Activated CD8-positive, alpha-beta memory T cell treated with anti-CD3 and anti-CD28 coated beads for 24 hours (primary cell): Measurements from ENCODE around the gene USH1G.

Experiments
- DNase-seq: peaks from one replicate; pipeline ENCODE4 v3.0.0-alpha.2; 2020

Gene USH1G

DNA sequence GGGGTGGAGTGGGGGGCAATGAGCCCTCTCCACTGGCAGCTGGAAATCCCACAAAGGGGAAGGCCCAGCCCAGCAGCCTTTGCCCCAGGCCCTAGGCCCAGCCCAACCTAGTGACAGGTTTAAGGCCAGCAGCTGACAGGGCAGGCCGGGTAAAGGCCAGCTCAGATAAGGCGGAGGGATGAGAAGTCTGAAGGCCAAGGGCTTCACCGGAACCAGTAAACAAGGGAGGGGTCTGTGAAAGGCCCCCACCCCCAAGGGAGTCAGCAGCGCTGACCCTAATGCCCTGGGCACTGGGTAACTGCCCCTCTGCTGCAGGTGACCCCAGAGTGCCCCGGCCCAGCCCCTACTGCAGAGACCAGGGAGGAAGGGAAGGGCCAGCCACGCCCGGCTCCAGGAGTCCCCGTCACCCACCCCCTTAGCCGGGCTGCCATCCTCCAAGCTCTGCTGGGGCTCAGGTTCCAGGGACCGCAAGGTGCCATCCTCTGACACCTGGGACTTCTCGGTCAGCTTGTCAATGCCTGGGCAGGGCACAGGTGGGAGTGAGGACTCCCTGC is 30.2 kb upstream of the USH1G start:
- DNase-seq = no peak

DNA sequence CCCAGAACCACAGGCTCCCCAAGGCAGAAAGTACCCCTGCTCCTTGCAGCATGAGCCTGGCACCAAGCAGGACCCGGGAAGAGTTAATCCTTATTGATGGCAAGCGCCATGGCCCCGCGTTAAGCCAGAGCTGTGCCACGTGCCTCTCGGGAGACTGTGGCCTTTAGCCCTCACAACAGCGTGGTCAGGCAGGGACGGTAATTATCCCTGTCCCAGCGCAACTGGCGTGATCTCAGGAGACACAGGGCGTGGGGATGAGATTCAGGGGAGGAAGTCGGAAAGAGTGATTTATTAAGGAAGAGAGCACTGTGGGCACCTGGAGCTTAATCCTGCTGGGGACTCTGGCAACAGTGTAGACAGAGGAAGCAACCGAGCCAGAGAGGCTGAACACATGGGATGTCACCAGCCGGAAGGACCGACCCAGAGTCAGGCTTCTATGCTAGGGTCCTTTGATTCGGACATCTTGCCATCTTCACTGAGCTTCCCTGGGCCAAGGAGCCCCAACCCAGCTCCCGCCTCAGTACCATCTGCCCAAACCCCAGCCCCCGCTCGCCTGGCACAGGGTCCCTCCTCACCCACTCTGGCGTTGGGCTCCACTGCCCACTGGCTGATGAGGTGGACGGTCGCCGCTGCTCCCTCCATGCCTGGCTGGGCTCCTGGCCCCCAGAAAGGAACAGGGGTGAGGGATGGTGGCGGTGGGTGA is 29.5 kb upstream of the USH1G start:
- DNase-seq = no peak

DNA sequence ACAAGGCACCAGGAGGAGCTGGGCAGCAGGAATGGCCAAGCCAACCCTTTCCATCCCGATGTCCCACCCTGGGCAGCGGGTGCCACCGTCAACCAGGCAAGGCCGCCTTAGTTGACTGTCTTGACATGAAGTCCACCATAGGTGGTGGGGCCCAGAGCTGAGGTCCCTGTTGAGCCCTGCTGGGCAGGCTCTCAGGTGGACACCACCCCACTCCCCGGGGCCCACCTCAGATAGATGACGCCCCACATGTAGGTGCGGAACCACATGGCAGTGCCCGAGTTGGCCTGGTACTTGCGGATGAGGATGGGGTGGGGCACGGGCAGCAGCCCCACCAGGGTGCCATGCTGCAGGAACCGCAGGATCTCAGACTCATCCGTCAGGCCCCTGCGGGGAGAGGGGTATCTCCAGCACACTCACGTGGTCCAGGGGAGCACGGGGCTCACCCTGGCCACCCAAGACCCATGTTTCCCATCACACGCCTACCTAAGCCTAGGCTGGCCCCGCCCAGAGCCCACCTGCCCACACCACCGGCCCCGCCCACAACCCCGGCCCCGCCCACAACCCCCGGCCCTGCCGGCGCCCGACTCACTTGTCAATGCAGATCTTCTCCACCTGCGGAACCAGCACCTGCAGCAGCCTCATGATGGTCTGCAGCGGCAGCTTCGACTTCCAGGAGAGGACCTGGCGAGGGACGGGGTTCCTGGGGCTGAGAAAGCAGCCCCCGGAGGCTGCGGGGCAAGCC is 28.8 kb upstream of the USH1G start:
- DNase-seq = no peak

DNA sequence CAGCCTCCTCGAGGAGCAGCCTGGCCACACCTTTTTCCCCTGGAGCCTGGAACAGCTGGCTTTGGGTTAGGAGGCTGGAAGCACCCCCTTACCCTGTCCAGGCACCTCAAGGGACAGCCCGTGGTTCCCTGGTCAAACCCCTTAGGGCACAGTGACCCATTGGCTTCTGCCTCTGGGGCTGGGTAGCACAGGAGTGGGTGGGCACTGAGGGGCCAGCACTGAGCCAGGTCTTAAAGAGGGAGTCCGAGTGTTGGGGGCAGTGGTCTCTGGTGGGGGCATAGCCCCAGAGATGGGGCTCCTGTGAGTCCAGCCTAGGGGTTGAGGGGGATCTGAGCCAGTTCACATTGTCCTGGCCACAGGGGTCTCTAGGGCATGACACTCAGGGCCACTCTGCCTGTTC is 28.0 kb upstream of the USH1G start:
- DNase-seq = no peak

DNA sequence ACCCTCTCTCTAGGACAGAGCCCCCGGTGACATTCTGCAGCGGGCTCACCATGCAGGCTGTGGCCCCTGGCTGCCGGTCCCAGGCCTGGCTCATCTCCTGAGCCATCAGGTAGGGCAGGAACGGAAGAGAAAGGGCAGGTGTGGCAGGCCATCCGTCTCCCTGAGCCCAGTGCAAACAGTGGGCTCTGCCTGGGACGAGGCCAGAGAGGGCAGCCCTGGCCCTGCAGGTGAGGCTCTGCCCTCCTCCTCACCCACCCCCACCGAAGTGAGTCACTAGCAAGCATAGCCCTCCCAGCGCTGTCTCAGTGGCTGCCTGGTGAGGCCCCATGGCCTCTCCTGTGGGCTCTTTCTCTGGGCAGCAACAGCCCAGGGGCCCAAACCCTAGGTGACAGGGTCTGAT is 27.2 kb upstream of the USH1G start:
- no peak for DNase-seq

DNA sequence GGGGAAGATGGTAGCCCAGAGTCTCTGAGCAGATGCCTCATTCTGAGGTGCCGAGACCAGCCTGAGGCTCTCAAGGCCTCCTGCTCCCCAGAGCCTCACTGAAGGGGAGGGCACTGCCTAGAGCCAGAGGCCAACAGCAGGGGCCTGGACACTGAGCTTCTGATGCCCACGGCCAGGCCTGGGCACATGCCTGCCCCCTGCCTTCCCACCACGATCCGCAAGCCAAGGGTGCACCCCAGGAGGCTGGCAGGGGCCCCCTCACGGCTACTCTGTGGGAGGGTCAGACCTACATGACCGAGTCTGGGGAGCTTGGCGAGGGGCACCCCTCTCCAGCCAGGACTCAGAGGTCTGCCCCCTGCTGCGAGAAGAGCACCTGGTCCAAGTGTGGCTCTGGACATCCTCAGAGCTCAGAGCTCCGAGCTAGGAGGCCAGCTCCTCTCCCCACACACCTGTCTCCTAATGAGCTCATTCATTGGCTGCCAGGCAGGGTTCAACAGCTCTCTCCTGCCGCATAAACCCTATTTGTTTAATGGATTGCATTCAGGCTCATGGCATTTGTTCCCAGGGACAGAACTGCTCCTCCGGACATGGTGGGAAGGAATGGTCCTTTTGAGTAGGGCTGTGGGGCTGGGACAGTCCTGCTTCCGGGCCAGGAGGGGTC is 26.5 kb upstream of the USH1G start:
- DNase-seq = no peak

DNA sequence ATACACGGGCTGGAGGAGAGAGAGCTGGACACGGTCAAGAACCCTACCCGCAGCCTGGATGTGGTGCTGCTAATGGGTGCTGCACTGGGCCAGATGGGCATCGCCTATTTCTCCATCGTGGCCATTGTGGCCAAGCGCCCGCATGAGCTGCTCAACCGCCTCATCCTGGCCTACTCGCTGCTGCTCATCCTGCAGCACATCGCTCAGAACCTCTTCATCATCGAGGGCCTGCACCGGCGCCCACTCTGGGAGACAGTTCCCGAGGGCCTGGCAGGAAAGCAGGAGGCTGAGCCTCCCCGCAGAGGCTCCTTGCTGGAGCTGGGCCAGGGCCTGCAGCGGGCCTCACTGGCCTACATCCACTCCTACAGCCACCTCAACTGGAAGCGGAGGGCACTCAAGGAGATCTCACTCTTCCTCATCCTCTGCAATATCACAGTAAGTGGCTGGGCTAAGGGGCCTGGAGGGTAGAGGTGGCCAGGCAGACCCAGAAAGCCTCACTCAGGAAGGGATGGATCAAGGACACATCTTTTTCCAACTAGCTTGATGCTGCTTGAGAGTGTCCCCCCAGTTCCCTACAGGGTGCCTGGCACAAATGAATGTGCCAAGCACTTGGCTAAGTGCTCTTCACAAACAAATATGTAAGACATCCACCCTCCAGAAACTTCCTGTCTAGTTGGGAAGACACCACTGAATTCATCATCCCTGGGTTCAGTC is 24.1 kb upstream of the USH1G start:
- no peak for DNase-seq

DNA sequence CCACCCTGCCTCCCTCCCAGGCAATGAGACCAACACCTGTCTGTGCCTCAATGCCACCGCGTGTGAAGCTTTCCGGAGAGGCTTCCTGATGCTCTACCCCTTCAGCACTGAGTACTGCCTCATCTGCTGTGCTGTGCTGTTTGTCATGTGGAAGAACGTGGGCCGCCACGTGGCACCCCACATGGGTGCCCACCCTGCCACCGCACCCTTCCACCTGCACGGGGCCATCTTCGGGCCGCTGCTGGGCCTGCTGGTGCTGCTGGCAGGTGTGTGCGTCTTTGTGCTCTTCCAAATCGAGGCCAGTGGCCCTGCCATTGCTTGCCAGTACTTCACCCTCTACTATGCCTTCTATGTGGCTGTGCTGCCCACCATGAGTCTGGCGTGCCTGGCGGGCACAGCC is 23.6 kb upstream of the USH1G start:
- DNase-seq = no peak

DNA sequence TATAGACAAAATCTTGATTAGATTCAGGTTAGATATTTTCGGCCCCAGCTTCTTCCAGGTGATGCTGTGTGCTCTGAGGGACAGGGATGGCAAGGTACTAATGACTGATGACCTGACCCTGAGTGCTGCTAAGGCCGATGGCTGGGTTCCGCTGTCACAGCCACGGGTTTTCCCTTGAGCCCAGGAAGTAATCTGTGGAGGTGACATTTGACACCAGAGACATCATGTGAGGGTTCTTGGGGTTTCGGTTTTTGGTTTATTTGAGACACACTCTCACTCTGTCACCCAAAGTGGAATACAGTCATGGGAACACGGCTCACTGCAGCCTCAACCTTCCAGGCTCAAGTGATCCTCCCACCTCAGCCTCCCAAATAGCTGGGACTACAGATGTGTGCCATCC is 22.5 kb upstream of the USH1G start:
- no peak for DNase-seq

DNA sequence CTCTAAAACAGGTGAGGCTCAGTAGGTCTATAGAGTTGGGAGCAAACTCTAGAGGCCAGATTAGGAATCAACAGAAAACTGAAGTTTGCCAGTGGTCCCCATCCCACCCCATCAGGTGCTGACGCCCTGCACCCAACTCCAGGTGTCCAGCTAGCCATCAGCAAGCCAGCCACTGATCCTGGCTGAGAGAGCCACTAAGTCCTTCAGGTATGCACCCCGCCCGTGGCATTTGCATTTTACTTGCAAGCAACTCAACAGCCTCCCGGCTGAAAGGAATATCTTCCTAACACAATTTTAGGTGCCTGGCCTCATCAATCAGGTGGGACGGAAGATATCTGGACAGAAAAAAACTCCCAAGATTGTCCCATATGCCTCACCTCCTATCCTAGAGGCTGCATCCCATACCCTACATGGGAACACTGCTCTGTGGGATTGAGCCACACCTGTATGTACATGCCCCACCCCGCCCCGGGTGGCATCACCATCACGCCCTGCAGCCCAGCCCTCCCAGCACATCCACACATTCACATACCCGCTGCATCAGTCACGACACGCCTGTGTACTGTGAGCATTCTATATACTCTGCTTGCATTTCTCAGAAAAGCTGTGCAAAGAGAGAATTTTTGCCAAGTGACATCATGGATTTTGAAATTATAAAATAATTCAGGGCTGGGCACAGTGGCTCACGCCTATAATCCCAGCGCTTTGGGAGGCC is 20.9 kb upstream of the USH1G start:
- DNase-seq = no peak

DNA sequence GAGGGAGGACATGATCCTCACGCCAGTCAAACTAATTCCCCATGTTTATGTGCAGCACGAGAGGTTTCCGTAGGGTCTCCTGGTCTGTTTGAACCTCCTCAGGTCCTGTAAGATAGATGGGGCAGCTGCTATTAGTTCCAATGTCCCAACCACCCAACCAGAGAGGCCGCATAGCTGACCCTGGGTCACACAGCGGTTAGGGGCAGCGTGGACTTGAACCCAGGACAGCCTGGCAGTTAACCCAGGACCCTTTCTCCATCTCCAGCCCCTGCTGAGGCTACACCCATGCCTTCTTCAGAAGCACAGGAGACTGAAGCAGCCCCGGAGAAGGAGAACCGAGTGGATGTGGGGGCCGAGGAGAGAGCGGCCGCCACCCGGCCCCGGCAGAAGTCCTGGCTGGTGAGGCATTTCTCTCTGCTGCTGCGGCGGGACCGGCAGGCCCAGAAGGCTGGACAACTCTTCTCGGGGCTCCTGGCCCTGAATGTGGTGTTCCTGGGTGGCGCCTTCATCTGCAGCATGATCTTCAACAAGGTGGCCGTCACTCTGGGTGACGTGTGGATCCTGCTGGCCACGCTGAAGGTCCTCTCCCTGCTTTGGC is 18.2 kb upstream of the USH1G start:
- no peak for DNase-seq

DNA sequence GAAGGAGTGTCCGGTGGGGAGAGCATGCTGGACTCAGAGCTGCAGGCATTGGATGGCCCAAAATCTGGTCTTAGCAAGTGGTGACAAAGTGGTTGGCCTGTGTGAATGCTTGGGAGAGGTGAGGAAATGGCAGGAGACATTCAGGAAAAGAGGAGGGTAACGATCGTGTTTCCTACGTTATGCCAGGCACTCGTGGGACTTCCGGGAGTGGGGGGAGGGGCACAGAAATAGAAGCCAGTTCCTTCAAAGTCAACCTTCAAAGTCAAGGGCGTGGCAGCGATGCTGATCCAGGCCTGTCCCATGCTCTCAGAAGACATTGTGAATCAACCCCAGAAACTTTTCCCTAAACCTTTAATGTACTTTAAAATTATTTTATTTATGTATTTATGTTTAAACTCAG is 16.5 kb upstream of the USH1G start:
- no peak for DNase-seq

DNA sequence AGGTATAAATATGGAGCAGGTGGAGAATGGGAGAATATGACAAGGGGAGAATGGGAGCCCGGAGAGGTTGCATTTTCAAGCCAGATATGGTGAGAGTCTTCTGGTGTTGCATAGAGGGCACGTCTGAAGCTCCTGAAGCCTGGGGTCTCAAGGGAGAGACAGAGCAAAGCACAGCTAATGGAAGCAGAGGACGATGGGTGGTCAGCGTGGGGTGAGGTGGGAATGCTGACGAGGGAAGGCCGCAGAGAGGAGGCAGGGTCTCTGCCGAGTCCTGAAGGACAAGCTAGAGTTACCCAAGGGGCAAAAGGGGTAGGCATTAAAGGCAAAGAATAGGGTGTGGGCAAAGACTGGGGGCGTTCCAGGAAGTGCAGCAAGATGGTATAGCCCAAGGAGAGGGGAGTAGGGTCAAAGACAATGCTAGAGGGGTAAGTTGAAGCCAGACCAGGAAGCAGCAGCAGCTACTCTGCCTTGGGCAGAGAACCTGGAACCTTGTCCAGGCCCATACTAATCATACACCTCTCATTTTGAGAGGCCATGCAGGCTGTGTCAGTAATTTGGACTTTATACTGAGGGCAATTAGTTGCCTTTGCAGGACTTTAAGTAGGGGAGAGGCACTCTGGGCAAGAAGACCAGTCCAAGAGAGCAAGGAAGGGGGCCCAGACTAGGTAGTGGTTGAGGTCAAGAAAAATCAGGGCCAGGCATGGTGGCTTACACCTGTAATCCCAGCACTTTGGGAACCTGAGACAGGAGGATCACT is 15.3 kb upstream of the USH1G start:
- DNase-seq = no peak

DNA sequence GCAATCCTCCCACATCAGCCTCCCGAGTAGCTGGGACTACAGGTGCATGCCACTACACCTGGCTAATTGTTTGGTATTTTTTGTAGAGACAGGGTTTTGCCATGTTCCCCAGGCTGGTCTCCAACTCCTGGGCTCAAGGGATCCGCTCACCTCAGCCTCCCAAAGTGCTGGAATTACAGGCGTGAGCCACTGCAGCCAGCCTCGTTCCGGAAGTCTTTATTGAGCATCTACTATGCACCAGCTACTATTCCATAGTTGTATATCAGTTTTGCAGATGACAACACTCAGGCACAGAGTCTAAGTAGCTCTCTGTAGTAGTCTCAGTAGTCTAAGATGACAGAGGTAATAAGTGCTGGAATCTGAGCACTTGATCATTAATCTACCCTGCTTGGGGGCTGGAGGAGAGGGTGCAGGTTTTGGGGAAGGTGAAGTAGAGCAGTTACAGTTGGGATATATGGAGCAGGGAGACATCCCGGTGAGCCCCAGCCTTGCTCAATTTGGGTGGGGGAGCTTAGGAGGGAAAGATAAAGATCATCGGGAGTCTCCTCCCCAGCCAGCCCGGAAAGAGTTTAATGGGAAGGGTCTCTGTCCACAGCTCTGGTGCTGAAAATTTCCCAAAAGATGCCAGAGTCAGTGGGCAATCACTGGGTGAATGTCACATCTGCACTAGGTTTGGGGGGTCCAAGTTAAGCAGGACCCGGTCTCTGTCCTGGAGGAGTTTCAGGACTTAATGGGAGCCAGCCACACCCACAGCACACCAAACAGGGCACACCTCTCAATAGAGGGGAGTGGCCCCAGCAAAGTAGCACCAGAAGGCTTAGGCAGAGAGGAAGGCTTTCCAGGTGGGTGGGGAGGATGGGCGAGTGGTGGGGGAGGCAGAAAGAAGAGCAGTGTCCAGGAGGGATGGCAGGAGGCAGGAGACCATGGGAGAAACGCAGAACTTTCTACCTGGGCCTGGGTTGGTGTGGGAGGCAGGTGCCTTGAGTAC is 14.3 kb upstream of the USH1G start:
- no peak for DNase-seq

DNA sequence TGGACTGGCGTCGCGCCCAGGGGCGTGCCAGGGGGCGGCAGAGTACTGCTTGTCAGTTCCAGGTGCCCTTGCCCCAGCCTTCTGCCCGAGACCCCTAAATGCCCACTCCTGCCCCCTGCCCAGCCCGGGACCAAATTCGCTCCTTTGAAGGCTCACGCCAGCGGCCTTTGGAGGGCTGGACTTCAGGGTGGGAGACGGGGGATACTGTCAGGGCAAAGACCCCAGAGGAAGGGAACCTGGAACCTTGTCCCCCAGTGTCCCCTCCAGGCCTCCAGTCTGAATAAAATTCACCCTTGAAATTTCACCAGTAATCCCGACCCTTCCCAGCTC is 13.4 kb upstream of the USH1G start:
- no peak for DNase-seq

DNA sequence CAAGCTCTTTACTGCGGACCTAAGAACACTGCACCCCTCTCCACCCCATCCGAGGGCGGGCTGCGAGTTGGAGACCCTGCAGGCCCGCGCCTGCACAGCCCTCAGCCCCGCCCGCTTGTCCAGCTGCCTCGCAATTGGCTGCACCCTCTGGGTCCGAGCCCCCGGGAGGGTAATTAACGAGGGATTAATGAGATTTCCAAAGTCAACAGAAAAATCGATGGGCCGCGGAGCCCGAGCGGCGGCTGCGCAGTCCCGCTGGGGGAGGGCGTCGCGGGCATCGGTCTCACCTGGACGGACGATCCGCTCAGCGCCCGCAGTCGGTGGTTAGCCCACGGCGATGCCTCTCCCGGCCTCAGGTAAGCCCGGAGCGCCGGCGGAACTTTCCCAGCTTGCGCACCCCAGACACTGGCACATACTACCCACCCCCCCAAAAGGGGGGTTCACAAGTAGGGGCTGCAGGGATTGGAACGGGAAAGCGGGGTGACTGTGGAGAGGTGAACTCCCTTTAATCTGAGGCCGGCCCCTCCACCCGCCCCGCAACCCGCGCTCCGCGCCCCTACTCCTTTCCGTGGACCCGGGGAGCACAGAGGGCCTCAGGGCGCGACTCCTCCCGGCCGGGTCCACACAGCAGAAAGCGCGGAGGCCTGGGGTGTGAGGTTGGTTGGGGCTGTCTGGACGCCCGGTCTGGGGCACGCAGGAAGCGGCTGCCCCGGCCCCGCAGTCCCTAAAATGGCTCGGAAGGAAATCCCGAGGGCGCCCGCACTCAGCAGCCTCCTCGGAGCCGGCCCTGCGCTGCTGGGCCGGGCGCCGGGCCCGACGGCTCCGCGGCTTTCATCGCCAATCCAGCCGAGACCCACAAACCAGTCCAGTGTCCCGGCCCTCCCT is 12.8 kb upstream of the USH1G start, which contains the start of gene OTOP3:
Gene OTOP3, plus strand, starts transcription at position 314 of the 885 bp plus-strand sequence. Its CDS starts 24 bp downstream, at position 338.
- DNase-seq = no peak

DNA sequence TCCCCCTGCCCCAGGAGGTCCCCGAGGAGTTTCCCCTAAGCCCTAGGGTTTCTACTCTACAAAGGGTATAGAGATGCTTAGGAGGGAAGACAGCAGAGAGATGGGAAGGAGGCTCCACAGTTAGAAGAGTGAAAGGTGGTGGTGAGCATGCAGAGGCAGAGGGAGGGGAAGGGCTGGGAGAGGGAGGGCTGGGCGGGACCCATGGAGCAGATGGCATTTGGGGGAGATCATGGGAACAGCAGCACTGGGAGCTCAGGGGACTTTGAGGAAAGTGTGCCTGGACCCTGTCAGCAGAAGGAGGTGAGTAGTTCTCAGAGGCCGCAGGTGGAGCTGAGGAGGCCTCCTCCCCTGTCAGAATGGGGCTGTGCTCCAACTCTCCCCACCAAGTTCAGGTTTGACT is 12.0 kb upstream of the USH1G start:
- DNase-seq = no peak

DNA sequence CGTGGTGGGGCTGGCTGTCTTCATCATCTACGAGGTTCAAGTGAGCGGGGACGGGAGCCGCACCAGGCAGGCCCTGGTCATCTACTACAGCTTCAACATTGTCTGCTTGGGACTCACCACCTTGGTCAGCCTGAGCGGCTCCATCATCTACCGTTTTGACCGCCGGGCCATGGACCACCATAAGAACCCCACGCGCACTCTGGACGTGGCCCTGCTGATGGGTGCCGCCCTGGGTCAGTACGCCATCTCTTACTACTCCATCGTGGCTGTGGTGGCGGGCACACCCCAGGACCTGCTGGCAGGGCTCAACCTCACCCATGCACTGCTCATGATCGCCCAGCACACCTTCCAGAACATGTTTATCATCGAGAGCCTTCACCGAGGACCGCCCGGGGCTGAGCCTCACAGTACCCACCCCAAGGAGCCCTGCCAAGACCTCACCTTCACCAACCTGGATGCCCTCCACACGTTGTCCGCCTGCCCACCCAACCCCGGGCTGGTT is 7.5 kb upstream of the USH1G start:
- DNase-seq = no peak

DNA sequence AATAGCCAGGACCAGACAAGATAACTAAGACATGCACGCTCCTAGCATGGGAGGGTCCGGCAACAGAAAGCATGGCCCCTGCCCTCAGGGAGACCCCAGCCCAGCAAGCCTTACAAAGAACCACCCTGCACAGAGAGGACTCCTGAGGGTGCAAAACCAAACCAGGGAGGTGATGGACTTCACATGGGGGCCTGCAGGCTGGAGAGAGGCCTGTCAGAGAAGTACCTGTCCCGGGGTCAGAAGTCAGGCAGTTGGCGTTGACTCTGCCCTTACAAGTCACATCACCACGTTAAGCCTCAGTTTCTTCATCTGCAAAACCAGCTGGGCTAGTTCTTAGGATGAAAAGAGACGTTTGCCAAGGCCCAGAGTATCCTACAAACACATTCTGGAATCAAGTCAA is 5.7 kb upstream of the USH1G start:
- DNase-seq = no peak
